Heart right ventricle (tissue), 16 donors: ENCODE data around the gene CLMP. TPM values are rescaled to one million over a fixed set of nuclear protein-coding genes. Genes with fewer than 3 reads are reported as not detected.

ENCODE experiments used
- ATAC-seq, 8 donors: fragments of 200-7000 bp; cut with Tn5 transposase; one replicate each; pipeline ENCODE4 v1.9.1; 2020; ENCODE audit warnings: mild to moderate bottlenecking in 8 of 8, moderate library complexity in 8 of 8, moderate number of reproducible peaks in 1 of 8
- DNase-seq, 2 donors: peaks; one replicate each; pipeline ENCODE4 v3.0.0-alpha.2; 2020
- H3K27ac ChIP-seq, 10 donors: fragments of 200-600 bp; sonication (generic) in 2 of 10; one replicate each; pipeline versions ENCODE4 v1.5.0 to v1.8.0; 2020 to 2022; ENCODE audit warnings: mild to moderate bottlenecking in 3 of 10
- H3K27me3 ChIP-seq, 7 donors: fragments of 200-600 bp; one replicate each; pipeline ENCODE4 v1.8.0; 2021 to 2022; ENCODE audit warnings: mild to moderate bottlenecking in 2 of 7
- H3K36me3 ChIP-seq, 9 donors: fragments of 200-600 bp; sonication (generic) in 1 of 9; one replicate each; pipeline versions ENCODE4 v1.5.0 to v1.8.0; 2020 to 2022; ENCODE audit warnings: mild to moderate bottlenecking in 2 of 9
- H3K4me1 ChIP-seq, 9 donors: fragments of 200-600 bp; sonication (generic) in 1 of 9; one replicate each; pipeline versions ENCODE4 v1.5.0 to v1.8.0; 2020 to 2022; ENCODE audit warnings: mild to moderate bottlenecking in 4 of 9
- H3K4me3 ChIP-seq, 10 donors: fragments of 200-600 bp; sonication (generic) in 2 of 10; one replicate each; pipeline versions ENCODE4 v1.5.0 to v1.8.0; 2020 to 2022; ENCODE audit warnings: mild to moderate bottlenecking in 7 of 10, moderate library complexity in 2 of 10
- H3K9me3 ChIP-seq, 11 donors: fragments of 200-600 bp in 10 of 11; sonication (generic) in 2 of 11; one replicate each; pipeline versions ENCODE4 v1.5.0 to v1.8.0; 2013 to 2022; ENCODE audit warnings: mild to moderate bottlenecking in 2 of 11, control low read depth in 1 of 11, moderate library complexity in 1 of 11
- WGBS, 2 donors: extraction: QIAGEN DNeasy Blood & Tissue Kit; methylation state at CpG; one replicate each; pipeline ENCODE4 v1.1.7; 2013; ENCODE audit warnings: inconsistent platforms in 1 of 2; 5-methylcytosine and 5-hydroxymethylcytosine counted together
- intact Hi-C, 10 donors: fragments of 100-400 bp; cut with DNase I; formaldehyde crosslinking; loops; one replicate each; pipeline versions ENCODE4 v1.11.1 to v1.14.2; 2022
- polyA plus RNA-seq, 2 donors: library from polyadenylated mRNA; stranded (reverse); fragments of 200-250 nt; gene quantifications; one replicate each; pipeline ENCODE4 v1.2.3, GENCODE V29; 2013
- total RNA-seq, 10 donors: library from RNA; stranded (reverse); fragmentation: NEBNext Ultra II Directional in 3 of 10; extraction: Animal tissue kit (Norgen Biotek cat#: 25700) in 3 of 10; gene quantifications; one replicate each; pipeline versions ENCODE4 v1.2.1 to v1.2.4, GENCODE V29; 2021 to 2023
- TF ChIP-seq, protein P1 (sequence below), 9 donors: fragments of 200-600 bp; sonication (generic) in 2 of 9; IDR thresholded peaks; one replicate each; pipeline versions ENCODE4 v1.5.0 to v1.8.0; 2021 to 2022; ENCODE audit warnings: antibody characterized with exemption in 9 of 9, mild to moderate bottlenecking in 5 of 9, moderate library complexity in 1 of 9
- donor health status: Arrhythmogenic right ventricular cardiomyopathy.
- donor health status: ischemic (EF 13 %, LVEDD 7.1; RV severe dilation, severe dysfunction).
- donor health status: healthy with polysubstance abuse.
- donor health status: DM: no; HTN: yes; CAD: no.
- donor health status: DM: no; HTN: no; CAD: no.
- donor health status: ischemic (EF 25% LVEDD 6.9; RV normal size, moderate dysfunction).
- donor health status: ischemic (EF 25% LVEDD 5.7; RV mildly dilated, moderate dysfunction).
- donor health status: healthy.
- donor health status: DM: yes; HTN: yes; CAD: no.
- donor health status: Ischemic cardiomyopathy.
- donor health status: ischemic (EF 35%, LVEDD 5.7; RV mildly dilated, moderate dysfunction).
- donor health status: nonischemic (EF 11% LVEDD 7.7; RV severe dilation, severe dysfunction).
- donor health status: DM: yes; HTN: yes; CAD: no.
- donor health status: PGD.
- donor health status: ischemic (EF 29% LVEDD 5.4; RV normal size, mild dysfunction).
- donor health status: nonischemic (EF 23%, LVEDD 6.1; RV moderate dilation, normal function).

Gene CLMP
- total and polyA plus RNA-seq, 12 donors = 1.9 to 16.9 (median 5.2) TPM

DNA sequence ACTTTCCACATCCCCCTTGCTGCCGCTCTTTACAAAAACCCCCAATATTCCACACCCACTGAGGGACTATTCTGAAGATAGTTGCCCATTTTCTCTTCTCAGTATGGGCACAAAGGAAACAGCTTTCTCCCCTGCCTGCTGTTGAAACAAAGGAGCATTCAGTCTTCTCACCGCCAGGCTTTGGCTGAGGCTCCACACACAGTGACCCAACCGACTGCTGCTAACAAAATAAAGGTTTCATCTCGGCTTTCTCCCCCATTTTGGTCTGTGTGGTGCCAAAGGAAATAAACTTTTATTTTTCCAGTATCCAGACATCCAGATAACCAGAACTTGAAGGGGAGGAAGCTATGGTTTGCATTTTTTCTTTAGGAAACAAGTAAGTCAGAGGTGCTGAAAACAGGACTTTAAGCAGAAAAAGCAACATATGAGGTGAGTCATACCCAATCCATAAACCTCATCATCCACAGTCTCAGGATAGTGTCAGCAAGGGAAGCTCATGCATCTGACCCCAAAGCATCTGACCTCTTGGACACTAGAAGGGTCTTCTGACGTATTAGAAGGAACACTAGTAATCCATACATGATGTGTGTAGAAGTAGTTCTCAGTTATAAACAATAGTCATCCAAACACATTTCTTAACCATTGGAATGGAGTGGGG lies 6.4 kb downstream of the CLMP start:
- Histone ChIP-seq H3K4me1 (peaks cover 0 to 10% (median 0%) of the 10 kb centered on the region in 9 donors), H3K36me3 (no peaks in the 10 kb centered on the region), H3K27ac (peak overlapping the region in 5 of 10 donors; percentile 11 to 47 (median 19)), H3K4me3 (peak overlapping the region in 2 of 10 donors; percentile 7 to 8), H3K27me3 (peaks cover 0 to 96% (median 89%) of the 10 kb centered on the region in 7 donors), H3K9me3 (no peaks in the 10 kb centered on the region)
- intact Hi-C loops = no loop called here
- no peak for DNase-seq
- 29 to 40% methylated on average over 5 of the region's 5 CpGs for WGBS, 2 donors
- ATAC-seq = peak in 6 of 8 donors; percentile 25 to 64 (median 45)
- TF ChIP-seq, protein P1, sequence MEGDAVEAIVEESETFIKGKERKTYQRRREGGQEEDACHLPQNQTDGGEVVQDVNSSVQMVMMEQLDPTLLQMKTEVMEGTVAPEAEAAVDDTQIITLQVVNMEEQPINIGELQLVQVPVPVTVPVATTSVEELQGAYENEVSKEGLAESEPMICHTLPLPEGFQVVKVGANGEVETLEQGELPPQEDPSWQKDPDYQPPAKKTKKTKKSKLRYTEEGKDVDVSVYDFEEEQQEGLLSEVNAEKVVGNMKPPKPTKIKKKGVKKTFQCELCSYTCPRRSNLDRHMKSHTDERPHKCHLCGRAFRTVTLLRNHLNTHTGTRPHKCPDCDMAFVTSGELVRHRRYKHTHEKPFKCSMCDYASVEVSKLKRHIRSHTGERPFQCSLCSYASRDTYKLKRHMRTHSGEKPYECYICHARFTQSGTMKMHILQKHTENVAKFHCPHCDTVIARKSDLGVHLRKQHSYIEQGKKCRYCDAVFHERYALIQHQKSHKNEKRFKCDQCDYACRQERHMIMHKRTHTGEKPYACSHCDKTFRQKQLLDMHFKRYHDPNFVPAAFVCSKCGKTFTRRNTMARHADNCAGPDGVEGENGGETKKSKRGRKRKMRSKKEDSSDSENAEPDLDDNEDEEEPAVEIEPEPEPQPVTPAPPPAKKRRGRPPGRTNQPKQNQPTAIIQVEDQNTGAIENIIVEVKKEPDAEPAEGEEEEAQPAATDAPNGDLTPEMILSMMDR (IDR thresholded peaks at IDR 0.05) = no peak

DNA sequence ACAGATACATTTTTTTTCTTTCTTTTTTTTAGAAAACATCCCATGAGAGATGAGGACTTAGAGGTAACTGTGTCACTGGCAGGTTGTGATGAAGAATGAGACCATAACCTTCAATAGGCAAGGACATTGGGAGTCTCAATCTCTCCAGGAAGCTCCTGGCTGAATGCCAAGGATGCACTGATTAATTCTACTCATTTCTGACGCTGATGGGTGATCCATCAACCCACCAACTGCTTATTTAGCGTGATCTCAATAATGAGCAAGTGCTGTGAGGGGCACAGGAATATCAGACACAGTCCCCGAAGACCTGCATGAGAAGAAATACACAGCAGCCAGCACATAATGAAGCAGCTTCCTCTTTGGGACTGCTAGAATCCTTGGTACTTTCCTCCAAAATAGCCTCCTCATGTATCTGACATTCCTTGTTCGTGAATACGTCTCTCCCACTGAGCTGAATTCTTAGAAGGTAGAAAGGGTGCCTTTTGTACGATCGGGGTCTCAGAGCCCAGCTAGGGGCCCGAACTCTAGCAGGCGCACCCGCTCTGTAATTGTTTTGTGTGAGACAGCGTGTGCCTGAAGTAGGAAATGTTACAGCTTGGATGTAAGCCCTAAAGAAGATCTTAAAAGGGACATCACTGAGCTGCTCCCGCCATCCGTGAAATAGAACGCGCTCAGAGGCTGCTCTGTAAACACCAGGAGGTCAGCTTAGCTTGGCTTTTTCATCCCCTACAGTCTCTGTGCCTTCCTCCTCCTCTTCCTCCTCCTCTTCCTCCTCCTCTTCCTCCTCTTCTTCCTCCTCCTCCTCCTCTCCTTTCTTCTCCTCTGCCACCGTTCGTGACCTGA lies 7.2 kb downstream of the CLMP start:
- intact Hi-C loops = no loop called here
- TF ChIP-seq, protein P1 (IDR thresholded peaks at IDR 0.05) = no peak
- whole genome bisulfite sequencing, 2 donors = 27 to 34% methylated on average over 17 of the region's 17 CpGs
- peak overlapping the region in 2 of 10 donors; percentile 7 to 8 for H3K4me3 ChIP-seq
- ATAC-seq = peak in 3 of 8 donors; percentile 27 to 36 (median 31)
- peaks cover 0 to 93% (median 81%) of the 10 kb centered on the region in 7 donors for H3K27me3 ChIP-seq
- no peaks in the 10 kb centered on the region for H3K9me3 ChIP-seq
- peak overlapping the region in 5 of 10 donors; percentile 11 to 47 (median 19) for H3K27ac ChIP-seq
- no peak for DNase-seq
- peaks cover 0 to 10% (median 0%) of the 10 kb centered on the region in 9 donors for H3K4me1 ChIP-seq
- no peaks in the 10 kb centered on the region for H3K36me3 ChIP-seq

DNA sequence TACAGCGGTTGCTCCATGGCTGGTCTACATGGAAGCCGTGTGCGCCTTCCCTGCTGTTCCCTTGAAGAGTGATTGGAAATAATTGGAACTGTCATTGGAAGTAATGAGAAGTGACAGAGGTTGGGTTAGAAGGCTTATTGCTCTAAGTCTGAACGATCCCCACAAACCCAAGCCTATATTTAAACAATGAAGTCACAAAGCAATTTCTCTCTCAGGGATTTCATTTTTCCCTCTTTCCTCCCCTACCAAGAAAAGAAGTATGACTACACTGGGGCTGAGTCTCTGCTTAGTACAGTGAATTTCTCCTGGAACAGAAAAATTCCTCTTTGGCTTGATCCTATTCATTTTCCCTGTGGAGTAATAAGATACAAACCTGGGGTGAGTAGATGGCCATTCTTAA lies 7.8 kb downstream of the CLMP start:
- intact Hi-C loops = no loop called here

DNA sequence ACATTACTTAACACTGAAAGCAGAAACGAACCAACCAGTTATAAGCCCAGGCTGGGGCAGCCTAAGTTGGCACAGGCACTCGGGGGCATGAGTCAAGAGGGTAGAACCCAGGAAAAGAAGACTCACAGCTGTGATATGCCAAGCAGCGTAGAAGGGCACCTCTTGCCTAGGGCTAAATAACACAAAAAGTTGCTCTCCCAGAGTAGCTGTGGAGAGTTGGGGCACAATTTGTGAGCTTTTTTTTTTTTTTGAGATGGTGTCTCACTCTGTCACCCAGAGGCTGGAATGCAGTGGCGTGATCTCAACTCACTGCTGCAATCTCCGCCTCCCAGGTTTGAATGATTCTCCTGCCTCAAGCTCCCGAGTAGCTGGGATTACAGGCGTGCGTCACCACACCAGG lies 8.8 kb downstream of the CLMP start:
- H3K4me1 ChIP-seq = peaks cover 0 to 10% (median 0%) of the 10 kb centered on the region in 9 donors
- no peaks in the 10 kb centered on the region for H3K9me3 ChIP-seq
- WGBS, 2 donors = 92% methylated on average over 8 of the region's 8 CpGs
- DNase-seq (no peak), ATAC-seq (no peak)
- H3K27ac ChIP-seq = no peak overlapping the region
- peaks cover 0 to 87% (median 68%) of the 10 kb centered on the region in 7 donors for H3K27me3 ChIP-seq
- intact Hi-C loops = no loop called here
- TF ChIP-seq, protein P1 (IDR thresholded peaks at IDR 0.05) = no peak
- no peak overlapping the region for H3K4me3 ChIP-seq
- no peaks in the 10 kb centered on the region for H3K36me3 ChIP-seq

More for the DNA sequence above, 7.8 kb downstream of the CLMP start:
- Histone ChIP-seq H3K27me3 (peaks cover 0 to 90% (median 76%) of the 10 kb centered on the region in 7 donors), H3K36me3 (no peaks in the 10 kb centered on the region), H3K9me3 (no peaks in the 10 kb centered on the region), H3K4me1 (peaks cover 0 to 10% (median 0%) of the 10 kb centered on the region in 9 donors), H3K27ac (no peak overlapping the region), H3K4me3 (no peak overlapping the region)
- ATAC-seq (no peak), DNase-seq (no peak)
- TF ChIP-seq, protein P1 (IDR thresholded peaks at IDR 0.05) = no peak
- WGBS, 2 donors = 85 to 87% methylated on average over 4 of the region's 4 CpGs
